SU-DHL-6 (cell line): ENCODE results near the gene WNT7A.

Source experiments
- CTCF ChIP-seq: fragments of 200-600 bp; sonication (generic); IDR thresholded peaks from one replicate; pipeline ENCODE4 v1.5.1; 2017; ENCODE audit warnings: antibody characterized with exemption, mild to moderate bottlenecking, low read length, moderate library complexity; ENCODE audit not compliant: insufficient read depth, poor library complexity, severe bottlenecking
- EZH2phosphoT487 ChIP-seq: fragments of 200-600 bp; sonication (generic), shearing (Covaris generic); conservative IDR thresholded peaks from 2 replicates; pipeline ENCODE4 v1.6.1; 2018; ENCODE audit warnings: mild to moderate bottlenecking, antibody characterized with exemption, low read length, moderate library complexity, mixed read lengths

- TF ChIP-seq CTCF (no peak), EZH2phosphoT487 (no peak)
These were observed 3.3 kb downstream of the WNT7A start for GRCh38 chr3:13876451-13877100.
